GM21529 (cell line): ENCODE results near the gene RAB13.
A peak's percentile ranks its signal among the peaks of the same experiment; 100 is the strongest.

Experiments
- ATAC-seq: cut with Tn5 transposase; IDR thresholded peaks from one replicate; pipeline ENCODE4 v1.9.1; 2021; ENCODE audit not compliant: unreplicated experiment

RAB13 gene

GRCh38 chr1:153957744-153958110 lies 28.4 kb downstream of the RAB13 start:
- ATAC-seq = no peak

GRCh38 chr1:153956997-153957715 lies 29.0 kb downstream of the RAB13 start:
- no peak for ATAC-seq

- no peak for ATAC-seq
Observed at GRCh38 chr1:153954826-153955225, 31.3 kb downstream of the RAB13 start.

GRCh38 chr1:153953859-153954365 lies 32.2 kb downstream of the RAB13 start:
- no peak for ATAC-seq

- ATAC-seq = no peak
Observed at GRCh38 chr1:153951801-153952200, 34.3 kb downstream of the RAB13 start.

- no peak for ATAC-seq
Observed at GRCh38 chr1:153951183-153951582, 35.0 kb downstream of the RAB13 start.

- peak; percentile 66 for ATAC-seq
Observed at GRCh38 chr1:153946622-153947241, 39.4 kb downstream of the RAB13 start, which contains the start of gene DENND4B. TSS of gene DENND4B (minus strand) at chr1:153946718. CDS start at chr1:153944374, 2,344 bp downstream.

GRCh38 chr1:153945795-153946621 lies 40.1 kb downstream of the RAB13 start:
- peak; percentile 62 for ATAC-seq

- no peak for ATAC-seq
Observed at GRCh38 chr1:153945131-153945794, 40.9 kb downstream of the RAB13 start.

GRCh38 chr1:153944827-153945117 lies 41.4 kb downstream of the RAB13 start:
- ATAC-seq = no peak

GRCh38 chr1:153944005-153944826 lies 41.9 kb downstream of the RAB13 start:
- no peak for ATAC-seq

GRCh38 chr1:153942766-153943549 lies 43.2 kb downstream of the RAB13 start:
- no peak for ATAC-seq

GRCh38 chr1:153941826-153942725 lies 44.1 kb downstream of the RAB13 start:
- no peak for ATAC-seq

- ATAC-seq = no peak
Observed at GRCh38 chr1:153940756-153941155, 45.4 kb downstream of the RAB13 start.

GRCh38 chr1:153939476-153939875 lies 46.7 kb downstream of the RAB13 start:
- ATAC-seq = no peak

- no peak for ATAC-seq
Observed at GRCh38 chr1:153938996-153939395, 47.1 kb downstream of the RAB13 start.

- no peak for ATAC-seq
Observed at GRCh38 chr1:153937331-153937730, 48.8 kb downstream of the RAB13 start.

GRCh38 chr1:153936011-153936802 lies 49.9 kb downstream of the RAB13 start:
- ATAC-seq = no peak
